ENCODE results near the gene NBEA.

NBEA gene

DNA sequence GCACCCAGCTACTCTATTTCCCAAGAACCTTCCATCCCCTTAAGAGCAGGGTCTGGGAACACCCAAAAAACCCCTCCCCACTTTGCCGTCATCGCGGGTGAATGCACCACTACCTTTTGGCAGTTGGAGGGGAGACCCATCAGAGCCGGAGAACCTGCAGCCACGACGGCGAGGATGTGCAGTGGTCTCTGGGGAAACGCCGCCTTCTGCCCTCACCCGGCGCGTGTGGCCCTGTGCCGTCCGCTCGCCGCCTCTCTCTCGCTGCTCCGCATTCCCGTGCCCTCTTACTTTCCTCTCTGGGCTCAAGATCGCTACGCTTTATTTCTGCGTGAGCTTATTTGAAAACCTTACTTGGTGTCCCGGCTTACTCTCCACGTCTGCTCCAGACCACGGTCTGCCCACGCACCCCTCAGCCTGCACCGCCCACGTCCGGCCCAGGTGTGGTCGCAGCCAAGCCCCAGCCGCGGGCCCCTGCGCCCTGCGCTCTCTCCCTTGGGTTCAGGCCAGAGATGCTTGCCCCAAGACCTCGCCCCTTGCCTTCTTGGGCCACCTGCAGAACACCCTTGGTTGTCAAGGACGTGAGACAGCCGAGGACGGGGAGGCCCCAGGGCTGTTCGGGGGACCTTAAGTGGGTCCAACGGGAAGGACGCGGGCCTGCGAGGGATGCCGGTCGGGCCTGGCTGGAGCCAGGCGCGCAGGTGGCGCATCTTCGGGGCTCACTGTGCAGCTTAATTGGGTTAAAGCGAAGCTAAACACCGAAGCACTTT is 536.4 kb downstream of the NBEA start:
- Histone ChIP-seq H3K79me2 (ENCODE audit: control insufficient read depth, insufficient read depth, low read length, poor library complexity) (no peaks in the 10 kb centered on the region), H3K9ac (ENCODE audit: low read length) (no peak overlapping the region), H2BK5ac (ENCODE audit: low read depth, low read length, poor library complexity) (no peak overlapping the region), H2AK5ac (ENCODE audit: low read length) (no peak overlapping the region), H3K18ac (ENCODE audit: low read length) (no peak overlapping the region), H2AFZ (ENCODE audit: insufficient read depth, low read length, poor library complexity) (no peak overlapping the region), H3K4me3 (ENCODE audit: low read depth, low read length) (peak overlapping the region; percentile 26), H3K4ac (ENCODE audit: low read depth, low read length) (no peak overlapping the region), H3K27me3 (ENCODE audit: insufficient read depth, low read length) (peaks cover 36% of the 10 kb centered on the region), H2BK12ac (ENCODE audit: low read length) (no peak overlapping the region), H3K9me3 (ENCODE audit: insufficient read depth, low read depth, low read length) (peaks cover 8% of the 10 kb centered on the region), H4K8ac (ENCODE audit: low read depth, low read length) (no peak overlapping the region), H3K36me3 (ENCODE audit: control insufficient read depth in 1 of 2, insufficient read depth in 2 of 2, low read length in 2 of 2) (no peaks in the 10 kb centered on the region), H4K91ac (ENCODE audit: low read depth, low read length) (no peak overlapping the region), H2BK120ac (ENCODE audit: insufficient read depth, low read length, poor library complexity) (no peak overlapping the region), H3K27ac (ENCODE audit: low read depth, low read length) (no peak overlapping the region), H3K4me1 (ENCODE audit: control insufficient read depth in 1 of 2, insufficient read depth in 2 of 2, low read length in 2 of 2) (peaks cover 15 to 17% of the 10 kb centered on the region in 2 experiments), H4K12ac (ENCODE audit: low read depth, low read length) (no peak overlapping the region), H3K4me2 (ENCODE audit: low read length) (peak overlapping the region; percentile 11), H3K14ac (ENCODE audit: low read length) (no peak overlapping the region), H3K23ac (ENCODE audit: low read length) (no peak overlapping the region), H3K79me1 (ENCODE audit: low read length) (no peaks in the 10 kb centered on the region)
- WGBS (ENCODE audit: extremely low coverage, insufficient coverage, insufficient read length), result no CpG with 5 or more reads among the region's 51 CpGs
- DNase-seq, result no peak

- Histone ChIP-seq H2AK5ac (ENCODE audit: low read length) (no peak overlapping the region), H3K27me3 (ENCODE audit: insufficient read depth, low read length) (peaks cover 36% of the 10 kb centered on the region), H3K18ac (ENCODE audit: low read length) (no peak overlapping the region), H2AFZ (ENCODE audit: insufficient read depth, low read length, poor library complexity) (no peak overlapping the region), H2BK12ac (ENCODE audit: low read length) (no peak overlapping the region), H3K79me1 (ENCODE audit: low read length) (no peaks in the 10 kb centered on the region), H2BK120ac (ENCODE audit: insufficient read depth, low read length, poor library complexity) (no peak overlapping the region), H3K23ac (ENCODE audit: low read length) (no peak overlapping the region), H3K14ac (ENCODE audit: low read length) (no peak overlapping the region), H2BK5ac (ENCODE audit: low read depth, low read length, poor library complexity) (no peak overlapping the region), H3K9ac (ENCODE audit: low read length) (no peak overlapping the region), H3K9me3 (ENCODE audit: insufficient read depth, low read depth, low read length) (peaks cover 8% of the 10 kb centered on the region), H3K79me2 (ENCODE audit: control insufficient read depth, insufficient read depth, low read length, poor library complexity) (no peaks in the 10 kb centered on the region), H3K4me3 (ENCODE audit: low read depth, low read length) (no peak overlapping the region), H4K12ac (ENCODE audit: low read depth, low read length) (no peak overlapping the region), H4K91ac (ENCODE audit: low read depth, low read length) (no peak overlapping the region), H3K4ac (ENCODE audit: low read depth, low read length) (no peak overlapping the region), H4K8ac (ENCODE audit: low read depth, low read length) (no peak overlapping the region), H3K4me2 (ENCODE audit: low read length) (no peak overlapping the region), H3K36me3 (ENCODE audit: control insufficient read depth in 1 of 2, insufficient read depth in 2 of 2, low read length in 2 of 2) (no peaks in the 10 kb centered on the region), H3K27ac (ENCODE audit: low read depth, low read length) (no peak overlapping the region), H3K4me1 (ENCODE audit: control insufficient read depth in 1 of 2, insufficient read depth in 2 of 2, low read length in 2 of 2) (peaks cover 15 to 17% of the 10 kb centered on the region in 2 experiments)
- DNase-seq, result no peak
- whole genome bisulfite sequencing (ENCODE audit: extremely low coverage, insufficient coverage, insufficient read length), result no CpG with 5 or more reads among the region's 14 CpGs
Observed at GRCh38 chr13:35479038-35479492, 537.0 kb downstream of the NBEA start.

GRCh38 chr13:35479706-35480105 is 537.6 kb downstream of the NBEA start:
- Histone ChIP-seq H3K4ac (ENCODE audit: low read depth, low read length) (no peak overlapping the region), H3K27ac (ENCODE audit: low read depth, low read length) (no peak overlapping the region), H3K79me2 (ENCODE audit: control insufficient read depth, insufficient read depth, low read length, poor library complexity) (no peaks in the 10 kb centered on the region), H3K9me3 (ENCODE audit: insufficient read depth, low read depth, low read length) (peaks cover 8% of the 10 kb centered on the region), H2BK12ac (ENCODE audit: low read length) (no peak overlapping the region), H2AK5ac (ENCODE audit: low read length) (no peak overlapping the region), H4K8ac (ENCODE audit: low read depth, low read length) (no peak overlapping the region), H3K18ac (ENCODE audit: low read length) (no peak overlapping the region), H2BK120ac (ENCODE audit: insufficient read depth, low read length, poor library complexity) (no peak overlapping the region), H3K4me2 (ENCODE audit: low read length) (no peak overlapping the region), H3K23ac (ENCODE audit: low read length) (no peak overlapping the region), H3K36me3 (ENCODE audit: control insufficient read depth in 1 of 2, insufficient read depth in 2 of 2, low read length in 2 of 2) (no peaks in the 10 kb centered on the region), H3K14ac (ENCODE audit: low read length) (no peak overlapping the region), H2AFZ (ENCODE audit: insufficient read depth, low read length, poor library complexity) (no peak overlapping the region), H2BK5ac (ENCODE audit: low read depth, low read length, poor library complexity) (no peak overlapping the region), H4K91ac (ENCODE audit: low read depth, low read length) (no peak overlapping the region), H3K4me1 (ENCODE audit: control insufficient read depth in 1 of 2, insufficient read depth in 2 of 2, low read length in 2 of 2) (peaks cover 15 to 17% of the 10 kb centered on the region in 2 experiments), H3K27me3 (ENCODE audit: insufficient read depth, low read length) (peaks cover 36% of the 10 kb centered on the region), H3K79me1 (ENCODE audit: low read length) (no peaks in the 10 kb centered on the region), H3K4me3 (ENCODE audit: low read depth, low read length) (no peak overlapping the region), H3K9ac (ENCODE audit: low read length) (no peak overlapping the region), H4K12ac (ENCODE audit: low read depth, low read length) (no peak overlapping the region)
- DNase-seq, result no peak
- no CpG with 5 or more reads among the region's 1 CpG for WGBS (ENCODE audit: extremely low coverage, insufficient coverage, insufficient read length)

- Histone ChIP-seq H2AK5ac (ENCODE audit: low read length) (no peak overlapping the region), H3K23ac (ENCODE audit: low read length) (no peak overlapping the region), H4K8ac (ENCODE audit: low read depth, low read length) (no peak overlapping the region), H3K79me1 (ENCODE audit: low read length) (no peaks in the 10 kb centered on the region), H3K79me2 (ENCODE audit: control insufficient read depth, insufficient read depth, low read length, poor library complexity) (no peaks in the 10 kb centered on the region), H3K14ac (ENCODE audit: low read length) (no peak overlapping the region), H2BK12ac (ENCODE audit: low read length) (no peak overlapping the region), H3K9ac (ENCODE audit: low read length) (no peak overlapping the region), H3K18ac (ENCODE audit: low read length) (no peak overlapping the region), H4K12ac (ENCODE audit: low read depth, low read length) (no peak overlapping the region), H4K91ac (ENCODE audit: low read depth, low read length) (no peak overlapping the region), H3K27ac (ENCODE audit: low read depth, low read length) (no peak overlapping the region), H2AFZ (ENCODE audit: insufficient read depth, low read length, poor library complexity) (no peak overlapping the region), H2BK5ac (ENCODE audit: low read depth, low read length, poor library complexity) (no peak overlapping the region), H3K9me3 (ENCODE audit: insufficient read depth, low read depth, low read length) (peaks cover 5% of the 10 kb centered on the region), H3K27me3 (ENCODE audit: insufficient read depth, low read length) (peaks cover 31% of the 10 kb centered on the region), H3K4ac (ENCODE audit: low read depth, low read length) (no peak overlapping the region), H3K4me3 (ENCODE audit: low read depth, low read length) (no peak overlapping the region), H3K4me1 (ENCODE audit: control insufficient read depth in 1 of 2, insufficient read depth in 2 of 2, low read length in 2 of 2) (peaks cover 13 to 14% of the 10 kb centered on the region in 2 experiments), H3K4me2 (ENCODE audit: low read length) (no peak overlapping the region), H2BK120ac (ENCODE audit: insufficient read depth, low read length, poor library complexity) (no peak overlapping the region), H3K36me3 (ENCODE audit: control insufficient read depth in 1 of 2, insufficient read depth in 2 of 2, low read length in 2 of 2) (no peaks in the 10 kb centered on the region)
- DNase-seq, result no peak
- 100% methylated on average over 1 of the region's 2 CpGs for WGBS (ENCODE audit: extremely low coverage, insufficient coverage, insufficient read length)
Observed at GRCh38 chr13:35480346-35480745, 538.3 kb downstream of the NBEA start.
